ENCODE measurements around the gene DTD2. TPM values are rescaled to one million over a fixed set of nuclear protein-coding genes. Genes with fewer than 3 reads are reported as not detected.

The DTD2 gene
- total RNA-seq, 1 experiment from 2014 or later: 14.8 TPM

- Histone ChIP-seq H4K91ac (ENCODE audit: insufficient read length, low read depth, low read length) (no peak overlapping the region), H2BK15ac (ENCODE audit: low read depth, low read length) (no peak overlapping the region), H3K4me1 (ENCODE audit: insufficient read depth, low read length) (no peaks in the 10 kb centered on the region), H3K79me1 (ENCODE audit: insufficient read depth, low read depth, low read length, poor library complexity, severe bottlenecking) (no peaks in the 10 kb centered on the region), H2AFZ (ENCODE audit: low read length) (no peak overlapping the region), H3K4ac (ENCODE audit: low read depth, low read length) (no peak overlapping the region), H3K23ac (ENCODE audit: insufficient read length, low read depth, low read length) (no peak overlapping the region), H3K27me3 (ENCODE audit: insufficient read depth, low read length) (no peaks in the 10 kb centered on the region), H2BK20ac (ENCODE audit: low read depth, low read length, poor library complexity, severe bottlenecking) (no peak overlapping the region), H3K14ac (ENCODE audit: insufficient read depth, low read length) (no peak overlapping the region), H3K79me2 (ENCODE audit: insufficient read depth, low read length) (no peaks in the 10 kb centered on the region), H3K18ac (ENCODE audit: insufficient read length, low read depth, low read length) (no peak overlapping the region), H3K56ac (ENCODE audit: insufficient read length, low read depth, low read length) (no peak overlapping the region), H2BK120ac (ENCODE audit: low read depth, low read length, poor library complexity, severe bottlenecking) (no peak overlapping the region), H4K5ac (ENCODE audit: insufficient read length, low read depth, low read length) (no peak overlapping the region), H2BK12ac (ENCODE audit: insufficient read length, low read depth, low read length) (no peak overlapping the region), H3T11ph (ENCODE audit: low read length) (no peak overlapping the region), H3K9me3 (ENCODE audit: control insufficient read depth, low read depth, low read length) (no peaks in the 10 kb centered on the region), H4K8ac (replicated peaks; ENCODE audit: insufficient read length, low read depth, low read length) (no peak overlapping the region), H4K20me1 (ENCODE audit: control insufficient read depth, insufficient read depth, insufficient read length) (no peaks in the 10 kb centered on the region), H2AK5ac (ENCODE audit: insufficient read length, low read length) (no peak overlapping the region), H3K4me2 (ENCODE audit: insufficient read depth, insufficient read length, low read length) (no peak overlapping the region), H3K27ac (ENCODE audit: insufficient read length, low read depth, low read length) (no peak overlapping the region), H3K23me2 (ENCODE audit: insufficient read length, low read depth, low read length, poor library complexity, severe bottlenecking) (no peaks in the 10 kb centered on the region), H3K9ac (ENCODE audit: extremely low read depth, insufficient read length, low read length) (no peak overlapping the region), H2BK5ac (ENCODE audit: insufficient read length, low read length) (no peak overlapping the region)
- Mint-ChIP-seq H3K4me3 (no peak overlapping the region), H3K9me3 (peaks cover 8 to 13% of the 10 kb centered on the region in 2 experiments; a peak in 4 of 5 replicates), H3K4me1 (peaks cover 13 to 14% of the 10 kb centered on the region in 2 experiments), H3K27ac (no peak overlapping the region), H3K36me3 (ENCODE audit: insufficient read depth in 1 of 3, low read depth in 3 of 3) (peaks cover 2 to 12% (median 4%) of the 10 kb centered on the region in 3 experiments; a peak in 5 of 7 replicates), H3K27me3 (ENCODE audit: low read depth) (no peaks in the 10 kb centered on the region)
- DNase-seq: no peak
- TF ChIP-seq CTCF (conservative IDR thresholded peaks at IDR 0.05): no peak
- WGBS (ENCODE audit: extremely low coverage, insufficient read length, low lambda C conversion rate): no CpG with 5 or more reads among the region's 1 CpG
These were observed 27.5 kb downstream of the DTD2 start for GRCh38 chr14:31429791-31430190.

Data from H9 (cell line).